ENCODE measurements around the gene CHRNG.

Gene CHRNG

GRCh38 chr2:232543928-232544631 lies 4.6 kb downstream of the CHRNG start:
- TF ChIP-seq, protein P1, sequence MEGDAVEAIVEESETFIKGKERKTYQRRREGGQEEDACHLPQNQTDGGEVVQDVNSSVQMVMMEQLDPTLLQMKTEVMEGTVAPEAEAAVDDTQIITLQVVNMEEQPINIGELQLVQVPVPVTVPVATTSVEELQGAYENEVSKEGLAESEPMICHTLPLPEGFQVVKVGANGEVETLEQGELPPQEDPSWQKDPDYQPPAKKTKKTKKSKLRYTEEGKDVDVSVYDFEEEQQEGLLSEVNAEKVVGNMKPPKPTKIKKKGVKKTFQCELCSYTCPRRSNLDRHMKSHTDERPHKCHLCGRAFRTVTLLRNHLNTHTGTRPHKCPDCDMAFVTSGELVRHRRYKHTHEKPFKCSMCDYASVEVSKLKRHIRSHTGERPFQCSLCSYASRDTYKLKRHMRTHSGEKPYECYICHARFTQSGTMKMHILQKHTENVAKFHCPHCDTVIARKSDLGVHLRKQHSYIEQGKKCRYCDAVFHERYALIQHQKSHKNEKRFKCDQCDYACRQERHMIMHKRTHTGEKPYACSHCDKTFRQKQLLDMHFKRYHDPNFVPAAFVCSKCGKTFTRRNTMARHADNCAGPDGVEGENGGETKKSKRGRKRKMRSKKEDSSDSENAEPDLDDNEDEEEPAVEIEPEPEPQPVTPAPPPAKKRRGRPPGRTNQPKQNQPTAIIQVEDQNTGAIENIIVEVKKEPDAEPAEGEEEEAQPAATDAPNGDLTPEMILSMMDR (IDR thresholded peaks at IDR 0.05; ENCODE audit: poor library complexity, severe bottlenecking): no peak
- no peak for ATAC-seq (ENCODE audit: low read depth)
- Histone ChIP-seq H3K4me3 (ENCODE audit: severe bottlenecking) (no peak overlapping the region), H3K27me3 (ENCODE audit: insufficient read depth, poor library complexity, severe bottlenecking) (no peaks in the 10 kb centered on the region), H3K9me3 (ENCODE audit: severe bottlenecking) (no peaks in the 10 kb centered on the region), H3K27ac (ENCODE audit: poor library complexity, severe bottlenecking) (no peak overlapping the region), H3K4me1 (ENCODE audit: insufficient read depth, poor library complexity, severe bottlenecking) (no peaks in the 10 kb centered on the region), H3K36me3 (ENCODE audit: low read depth) (peaks cover 23% of the 10 kb centered on the region)
- peak; percentile 52 for DNase-seq (ENCODE audit: low spot score)

DNA sequence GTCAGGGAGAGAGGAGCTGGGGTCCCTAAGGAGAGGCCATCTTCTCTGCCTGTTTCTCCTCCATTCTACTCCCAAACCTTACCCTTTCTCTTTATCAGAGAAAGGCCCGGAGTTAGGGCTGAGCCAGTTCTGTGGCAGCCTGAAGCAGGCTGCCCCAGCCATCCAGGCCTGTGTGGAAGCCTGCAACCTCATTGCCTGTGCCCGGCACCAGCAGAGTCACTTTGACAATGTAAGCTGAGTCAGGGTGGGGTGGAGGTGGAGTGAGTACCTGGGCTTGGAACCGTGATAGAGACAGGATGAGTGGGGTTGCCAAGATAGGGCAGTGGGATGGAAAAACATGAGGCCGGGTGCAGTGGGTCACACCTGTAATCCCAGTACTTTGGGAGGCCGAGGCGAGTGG lies 5.2 kb downstream of the CHRNG start:
- Histone ChIP-seq H3K27ac (ENCODE audit: poor library complexity, severe bottlenecking) (no peak overlapping the region), H3K4me1 (ENCODE audit: insufficient read depth, poor library complexity, severe bottlenecking) (peaks cover 4% of the 10 kb centered on the region), H3K27me3 (ENCODE audit: insufficient read depth, poor library complexity, severe bottlenecking) (no peaks in the 10 kb centered on the region), H3K9me3 (ENCODE audit: severe bottlenecking) (no peaks in the 10 kb centered on the region), H3K4me3 (ENCODE audit: severe bottlenecking) (no peak overlapping the region), H3K36me3 (ENCODE audit: low read depth) (peaks cover 28% of the 10 kb centered on the region)
- ATAC-seq (ENCODE audit: low read depth) (no peak), DNase-seq (ENCODE audit: low spot score) (no peak)
- TF ChIP-seq, protein P1 (IDR thresholded peaks at IDR 0.05; ENCODE audit: poor library complexity, severe bottlenecking): no peak

GRCh38 chr2:232545511-232546375 lies 6.3 kb downstream of the CHRNG start:
- DNase-seq (ENCODE audit: low spot score): no peak
- no peaks in the 10 kb centered on the region for H3K27me3 ChIP-seq (ENCODE audit: insufficient read depth, poor library complexity, severe bottlenecking)
- H3K27ac ChIP-seq (ENCODE audit: poor library complexity, severe bottlenecking): no peak overlapping the region
- peaks cover 5% of the 10 kb centered on the region for H3K4me1 ChIP-seq (ENCODE audit: insufficient read depth, poor library complexity, severe bottlenecking)
- no peak overlapping the region for H3K4me3 ChIP-seq (ENCODE audit: severe bottlenecking)
- peaks cover 28% of the 10 kb centered on the region for H3K36me3 ChIP-seq (ENCODE audit: low read depth)
- ATAC-seq (ENCODE audit: low read depth): no peak
- H3K9me3 ChIP-seq (ENCODE audit: severe bottlenecking): no peaks in the 10 kb centered on the region
- TF ChIP-seq, protein P1 (IDR thresholded peaks at IDR 0.05; ENCODE audit: poor library complexity, severe bottlenecking): no peak

DNA sequence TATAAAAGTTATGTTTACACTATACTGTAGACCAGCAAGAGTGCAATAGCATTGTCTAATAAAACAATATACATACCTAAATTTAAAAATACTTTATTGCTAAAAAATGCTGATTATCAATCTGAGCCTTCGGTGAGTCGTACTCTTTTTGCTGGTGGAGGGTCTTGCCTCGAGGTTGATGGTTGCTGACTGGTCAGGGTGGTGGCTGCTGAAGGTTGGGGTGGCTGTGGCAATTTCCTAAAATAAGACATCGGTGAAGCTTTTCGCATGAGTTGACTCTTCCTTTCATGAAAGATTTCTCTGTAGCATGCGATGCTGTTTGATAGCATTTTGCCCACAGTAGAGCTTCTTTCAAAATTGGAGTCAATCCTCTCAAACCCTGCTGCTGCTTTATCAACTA lies 8.5 kb downstream of the CHRNG start:
- Histone ChIP-seq H3K27me3 (ENCODE audit: insufficient read depth, poor library complexity, severe bottlenecking) (no peaks in the 10 kb centered on the region), H3K4me1 (ENCODE audit: insufficient read depth, poor library complexity, severe bottlenecking) (peaks cover 8% of the 10 kb centered on the region), H3K36me3 (ENCODE audit: low read depth) (peaks cover 41% of the 10 kb centered on the region), H3K4me3 (ENCODE audit: severe bottlenecking) (no peak overlapping the region), H3K27ac (ENCODE audit: poor library complexity, severe bottlenecking) (no peak overlapping the region), H3K9me3 (ENCODE audit: severe bottlenecking) (no peaks in the 10 kb centered on the region)
- DNase-seq (ENCODE audit: low spot score) (no peak), ATAC-seq (ENCODE audit: low read depth) (no peak)
- TF ChIP-seq, protein P1 (IDR thresholded peaks at IDR 0.05; ENCODE audit: poor library complexity, severe bottlenecking): no peak
